WI38 (cell line): Measurements from ENCODE around the gene ARL2BP.

Experiments used
- H3K4me3 ChIP-seq: 2 replicates; pipeline ENCODE4 v1.5.1; 2011; ENCODE audit warnings: low read depth, mild to moderate bottlenecking, control low read depth, low read length
- CTCF ChIP-seq: IDR thresholded peaks from 2 replicates; pipeline ENCODE4 v1.5.1; 2012; ENCODE audit warnings: low read depth, mild to moderate bottlenecking, control low read depth, low read length

Gene ARL2BP

GRCh38 chr16:57279780-57280638 lies 35.0 kb downstream of the ARL2BP start:
- H3K4me3 ChIP-seq = no peak overlapping the region
- no peak for TF ChIP-seq CTCF

GRCh38 chr16:57281791-57282190 lies 36.7 kb downstream of the ARL2BP start:
- no peak overlapping the region for H3K4me3 ChIP-seq
- TF ChIP-seq CTCF = no peak

GRCh38 chr16:57282510-57283213 lies 37.6 kb downstream of the ARL2BP start:
- no peak for TF ChIP-seq CTCF
- H3K4me3 ChIP-seq = no peak overlapping the region

- no peak overlapping the region for H3K4me3 ChIP-seq
- no peak for TF ChIP-seq CTCF
Measured at GRCh38 chr16:57283214-57283958, 38.3 kb downstream of the ARL2BP start.

GRCh38 chr16:57283959-57284208 lies 38.8 kb downstream of the ARL2BP start:
- TF ChIP-seq CTCF = no peak
- H3K4me3 ChIP-seq = no peak overlapping the region

- peak within 1 kb of the TSS; percentile 54 for H3K4me3 ChIP-seq
- TF ChIP-seq CTCF = no peak
Measured at GRCh38 chr16:57284209-57284951, 39.3 kb downstream of the ARL2BP start, which contains the start of gene PLLP. PLLP (minus strand) TSS chr16:57284672; CDS start chr16:57284540, 132 bp downstream.
